CD14-positive monocyte (primary cell): Measurements from ENCODE around the gene RAB3GAP1. TPM values are rescaled to one million over a fixed set of nuclear protein-coding genes. Genes with fewer than 3 reads are reported as not detected.

ENCODE experiments used
- DNase-seq, 3 donors: peaks; one replicate each; pipeline ENCODE4 v3.0.0-alpha.2; 2011 to 2022
- H2AFZ ChIP-seq: 2 replicates; pipeline ENCODE4 v1.6.0; 2012; ENCODE audit warnings: mild to moderate bottlenecking, low read depth, low read length, inconsistent platforms; ENCODE audit not compliant: insufficient read depth, poor library complexity, severe bottlenecking
- H3K27ac ChIP-seq, 2 donors: 1 replicate in 1 of 2; 2 replicates in 1 of 2; pipeline ENCODE4 v1.5.1; 2012 to 2013; ENCODE audit warnings: low read length in 2 of 2, control low read depth in 1 of 2, inconsistent platforms in 1 of 2, low read depth in 1 of 2, mild to moderate bottlenecking in 1 of 2
- H3K27me3 ChIP-seq, 2 donors: one replicate each; pipeline versions ENCODE4 v1.6.0 to v1.6.1; 2011 to 2013; ENCODE audit warnings: low read length in 2 of 2; ENCODE audit not compliant: control insufficient read depth in 2 of 2, insufficient read depth in 2 of 2
- H3K36me3 ChIP-seq, 2 donors: replicated peaks in 1 of 2; 1 replicate in 1 of 2; 2 replicates in 1 of 2; pipeline versions ENCODE4 v1.5.1 to v1.6.1; 2012 to 2013; ENCODE audit warnings: low read length in 2 of 2, control low read depth in 1 of 2, inconsistent platforms in 1 of 2, mild to moderate bottlenecking in 1 of 2; ENCODE audit not compliant: insufficient read depth in 2 of 2, control insufficient read depth in 1 of 2
- H3K4me1 ChIP-seq, 2 donors: 1 replicate in 1 of 2; 2 replicates in 1 of 2; pipeline versions ENCODE4 v1.5.1 to v1.6.1; 2012 to 2013; ENCODE audit warnings: low read length in 2 of 2, control low read depth in 1 of 2, inconsistent platforms in 1 of 2, mild to moderate bottlenecking in 1 of 2, moderate library complexity in 1 of 2; ENCODE audit not compliant: insufficient read depth in 2 of 2, control insufficient read depth in 1 of 2
- H3K4me2 ChIP-seq: replicated peaks from 2 replicates; pipeline ENCODE3; 2012; ENCODE audit warnings: low read length, moderate library complexity, mild to moderate bottlenecking; ENCODE audit not compliant: poor library complexity, severe bottlenecking; ENCODE audit errors: extremely low read depth
- H3K4me3 ChIP-seq, 3 experiments: fragments of 200-600 bp in 1 of 3; sonication (generic) in 1 of 3; replicated peaks in 1 of 3; 1 replicate in 2 of 3; 2 replicates in 1 of 3; pipeline ENCODE4 v1.5.1; 2011 to 2013; ENCODE audit warnings: low read length in 3 of 3, mild to moderate bottlenecking in 3 of 3, control low read depth in 2 of 3, low read depth in 2 of 3, inconsistent platforms in 1 of 3, moderate library complexity in 1 of 3
- H3K79me2 ChIP-seq: 2 replicates; pipeline ENCODE4 v1.6.0; 2012; ENCODE audit warnings: mild to moderate bottlenecking, control low read depth, inconsistent platforms, low read length, moderate library complexity; ENCODE audit not compliant: insufficient read depth
- H3K9ac ChIP-seq: 2 replicates; pipeline ENCODE4 v1.6.0; 2017; ENCODE audit warnings: low read length, mild to moderate bottlenecking; ENCODE audit not compliant: insufficient read depth, poor library complexity, severe bottlenecking
- H3K9me3 ChIP-seq, 2 donors: replicated peaks in 1 of 2; 1 replicate in 1 of 2; 2 replicates in 1 of 2; pipeline versions ENCODE4 v1.5.1 to v1.6.1; 2012 to 2013; ENCODE audit warnings: low read length in 2 of 2, control low read depth in 1 of 2; ENCODE audit not compliant: control insufficient read depth in 1 of 2, insufficient read depth in 1 of 2
- H4K20me1 ChIP-seq: 2 replicates; pipeline ENCODE4 v1.6.0; 2012; ENCODE audit warnings: mild to moderate bottlenecking, low read length, control low read depth, moderate library complexity; ENCODE audit not compliant: insufficient read depth
- H3K27ac Mint-ChIP-seq, 7 donors: one replicate each; pipeline ENCODE4 v1.8.0; 2020; ENCODE audit warnings: mild to moderate bottlenecking in 7 of 7, mixed read lengths in 7 of 7, moderate library complexity in 6 of 7, inconsistent platforms in 2 of 7
- H3K27me3 Mint-ChIP-seq, 3 donors: one replicate each; pipeline ENCODE4 v1.8.0; 2021 to 2022; ENCODE audit warnings: low read depth in 3 of 3, mild to moderate bottlenecking in 3 of 3, mixed read lengths in 3 of 3, moderate library complexity in 3 of 3, inconsistent platforms in 1 of 3
- H3K36me3 Mint-ChIP-seq, 2 donors: one replicate each; pipeline ENCODE4 v1.8.0; 2020; ENCODE audit warnings: mixed read lengths in 2 of 2, inconsistent platforms in 1 of 2, mild to moderate bottlenecking in 1 of 2
- H3K4me1 Mint-ChIP-seq: one replicate; pipeline ENCODE4 v1.8.0; 2020; ENCODE audit warnings: mild to moderate bottlenecking, mixed read lengths
- H3K4me3 Mint-ChIP-seq, 2 donors: one replicate each; pipeline ENCODE4 v1.8.0; 2020; ENCODE audit warnings: mild to moderate bottlenecking in 2 of 2, mixed read lengths in 2 of 2, moderate library complexity in 1 of 2
- H3K9me3 Mint-ChIP-seq, 7 donors: one replicate each; pipeline ENCODE4 v1.8.0; 2020 to 2022; ENCODE audit warnings: mixed read lengths in 7 of 7, mild to moderate bottlenecking in 6 of 7, moderate library complexity in 6 of 7, inconsistent platforms in 2 of 7
- CTCF ChIP-seq: fragments of 200-600 bp; IDR thresholded peaks from one replicate; pipeline ENCODE4 v1.8.0; 2022; ENCODE audit warnings: antibody characterized with exemption, mild to moderate bottlenecking
- WGBS: methylation state at CpG from one replicate; pipeline ENCODE4 v1.1.5; 2013; ENCODE audit warnings: missing lambda C conversion rate; ENCODE audit not compliant: insufficient coverage; 5-methylcytosine and 5-hydroxymethylcytosine counted together
- intact Hi-C, 2 donors: fragments of 100-400 bp; cut with micrococcal nuclease; formaldehyde crosslinking; loops; one replicate each; pipeline versions ENCODE4 v1.15.0 to v1.15.1; 2023
- polyA plus RNA-seq, 3 donors: library from polyadenylated mRNA; depleted of rRNA in 1 of 3; unstranded in 2 of 3; stranded (reverse) in 1 of 3; fragments of 300-500 nt in 2 of 3; fragments of >200 nt in 1 of 3; fragmentation: Illumina TruSeq in 2 of 3; gene quantifications; 1 replicate in 2 of 3; 2 replicates in 1 of 3; pipeline ENCODE4 v1.2.3, GENCODE V29; 2012 to 2021

The RAB3GAP1 gene
- polyA plus RNA-seq, 3 donors = 8.0 to 17.4 (median 11.3) TPM

- Mint-ChIP-seq H3K4me1 (peaks cover 1% of the 10 kb centered on the region), H3K27ac (no peak within 1 kb of the TSS)
- H3K9ac ChIP-seq = no peak within 1 kb of the TSS
Observed at GRCh38 chr2:135047300-135047699, 4.8 kb upstream of the RAB3GAP1 start, which contains the start of gene MAP3K19. MAP3K19 (minus strand) TSS chr2:135047447; CDS start chr2:135024647, 22,800 bp downstream.

GRCh38 chr2:135048122-135048521, 4.0 kb upstream of the RAB3GAP1 start:
- no peak for DNase-seq
- peaks cover 4 to 10% (median 7%) of the 10 kb centered on the region in 3 donors for H3K27me3 Mint-ChIP-seq
- Histone ChIP-seq H3K27me3 (no peaks in the 10 kb centered on the region), H2AFZ (no peak overlapping the region), H3K36me3 (no peaks in the 10 kb centered on the region), H4K20me1 (peaks cover 3% of the 10 kb centered on the region), H3K4me1 (peaks cover 7 to 10% of the 10 kb centered on the region in 2 donors), H3K9ac (no peak overlapping the region), H3K4me3 (no peak overlapping the region), H3K79me2 (peaks cover 9% of the 10 kb centered on the region), H3K27ac (no peak overlapping the region), H3K9me3 (no peaks in the 10 kb centered on the region), H3K4me2 (no peak overlapping the region)
- H3K4me1 Mint-ChIP-seq = peaks cover 3% of the 10 kb centered on the region
- intact Hi-C loops = loop anchor here in 1 of 2 donors (10.0 kb wide), 1 partner anchor 123 kb away; no protein-coding TSS in a partner anchor
- no peak for TF ChIP-seq CTCF
- H3K9me3 Mint-ChIP-seq = peaks cover 0 to 2% (median 0%) of the 10 kb centered on the region in 7 donors
- no peak overlapping the region for H3K4me3 Mint-ChIP-seq
- WGBS = no CpG with 5 or more reads among the region's 6 CpGs
- H3K27ac Mint-ChIP-seq = no peak overlapping the region
- no peaks in the 10 kb centered on the region for H3K36me3 Mint-ChIP-seq

More at GRCh38 chr2:135047300-135047699, 4.8 kb upstream of the RAB3GAP1 start, which contains the start of gene MAP3K19:
- H3K36me3 ChIP-seq = no peaks in the 10 kb centered on the region
- no peak within 1 kb of the TSS for H2AFZ ChIP-seq
- H3K4me2 ChIP-seq = no peak within 1 kb of the TSS
- peaks cover 4 to 12% (median 8%) of the 10 kb centered on the region in 3 donors for H3K27me3 Mint-ChIP-seq
- H3K9me3 Mint-ChIP-seq = peaks cover 0 to 4% (median 0%) of the 10 kb centered on the region in 7 donors
- H4K20me1 ChIP-seq = no peaks in the 10 kb centered on the region
- H3K79me2 ChIP-seq = peaks cover 2% of the 10 kb centered on the region
- no peak for TF ChIP-seq CTCF
- intact Hi-C loops = loop anchor here in 1 of 2 donors (10.0 kb wide), 1 partner anchor 122 kb away; no protein-coding TSS in a partner anchor
- H3K36me3 Mint-ChIP-seq = no peaks in the 10 kb centered on the region
- no peaks in the 10 kb centered on the region for H3K27me3 ChIP-seq
- DNase-seq = no peak
- H3K4me3 Mint-ChIP-seq = no peak within 1 kb of the TSS
- no peaks in the 10 kb centered on the region for H3K9me3 ChIP-seq
- no peak within 1 kb of the TSS for H3K27ac ChIP-seq
- peaks cover 3 to 5% of the 10 kb centered on the region in 2 donors for H3K4me1 ChIP-seq
- no peak within 1 kb of the TSS for H3K4me3 ChIP-seq
